Body of pancreas (tissue), 4 donors: Measurements from ENCODE around the gene CCDC27. TPM values are rescaled to one million over a fixed set of nuclear protein-coding genes. Genes with fewer than 3 reads are reported as not detected.
"Not testable (repeated sequence)": the region's sequence is repeated elsewhere in the genome, so short reads cannot be mapped to it uniquely, and the experiment has no call there.

Experiments
- ATAC-seq: fragments of 150-250 bp; one replicate; pipeline ENCODE4 v1.9.1; 2016
- DNase-seq, 4 donors: peaks; one replicate each; pipeline ENCODE4 v3.0.0-alpha.2; 2019
- H3K27ac ChIP-seq, 4 donors: fragments of 200-600 bp; sonication (generic); 1 replicate in 3 of 4; 2 replicates in 1 of 4; pipeline versions ENCODE4 v1.5.1 to v1.6.1; 2016 to 2019; ENCODE audit warnings: mild to moderate bottlenecking in 1 of 4, mixed read lengths in 1 of 4, moderate library complexity in 1 of 4
- H3K27me3 ChIP-seq, 2 donors: fragments of 200-600 bp; sonication (generic); one replicate each; pipeline ENCODE4 v1.6.0; 2016; ENCODE audit warnings: mild to moderate bottlenecking in 1 of 2
- H3K36me3 ChIP-seq, 2 donors: fragments of 200-600 bp; sonication (generic); replicated peaks in 1 of 2; 2 replicates each; pipeline ENCODE4 v1.5.1; 2016; ENCODE audit warnings: low read depth in 2 of 2; ENCODE audit not compliant: insufficient read depth in 1 of 2
- H3K4me1 ChIP-seq: fragments of 200-600 bp; sonication (generic); one replicate; pipeline ENCODE4 v1.6.0; 2016
- H3K4me3 ChIP-seq, 2 donors: fragments of 200-600 bp; sonication (generic); 1 replicate in 1 of 2; 2 replicates in 1 of 2; pipeline ENCODE4 v1.5.1; 2016 to 2019
- H3K9me3 ChIP-seq, 3 donors: fragments of 200-600 bp; sonication (generic); 1 replicate in 2 of 3; 2 replicates in 1 of 3; pipeline ENCODE4 v1.5.1; 2016
- POLR2A ChIP-seq, 3 donors: fragments of 450-650 bp; IDR thresholded peaks; one replicate each; pipeline ENCODE4 v1.6.1; 2016; ENCODE audit warnings: antibody characterized with exemption in 3 of 3, mild to moderate bottlenecking in 2 of 3
- WGBS, 2 donors: methylation state at CpG; one replicate each; pipeline ENCODE4 v1.1.5; 2017; 5-methylcytosine and 5-hydroxymethylcytosine counted together
- intact Hi-C: fragments of 100-400 bp; cut with DNase I; formaldehyde crosslinking; loops from one replicate; pipeline ENCODE4 v1.15.1; 2023
- total RNA-seq, 2 donors: library from RNA; depleted of rRNA; stranded (reverse); fragments of >200 nt; gene quantifications; one replicate each; pipeline ENCODE4 v1.1.0, GENCODE V29; 2016
- TF ChIP-seq, protein P1 (sequence below), 7 experiments: fragments of 450-650 bp in 4 of 7; fragments of 200-600 bp in 3 of 7; sonication (generic) in 3 of 7; IDR thresholded peaks; one replicate each; pipeline ENCODE4 v1.5.1; 2016 to 2019; ENCODE audit warnings: antibody characterized with exemption in 7 of 7

CCDC27 gene
- total RNA-seq, 2 donors from 2014 or later = not detected

DNA sequence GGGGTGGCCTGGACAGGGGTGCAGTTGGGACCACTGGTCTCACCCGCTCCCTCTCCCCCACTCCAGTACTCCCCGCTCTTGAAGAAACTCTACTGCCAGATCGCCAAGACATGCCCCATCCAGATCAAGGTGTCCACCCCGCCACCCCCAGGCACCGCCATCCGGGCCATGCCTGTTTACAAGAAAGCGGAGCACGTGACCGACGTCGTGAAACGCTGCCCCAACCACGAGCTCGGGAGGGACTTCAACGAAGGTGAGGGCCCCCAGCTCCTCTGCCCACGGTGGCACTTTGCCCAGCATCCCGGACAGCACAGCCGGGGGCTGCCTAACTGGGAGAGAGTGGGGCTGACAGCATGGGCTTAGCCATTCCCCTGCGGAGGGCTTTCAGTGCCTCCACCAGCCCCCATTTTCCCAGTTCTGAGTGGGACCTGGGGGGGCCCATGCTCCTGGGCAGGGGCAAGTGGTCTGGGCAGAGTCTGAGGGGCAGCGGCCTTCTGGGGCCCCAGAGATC lies 30.2 kb upstream of the CCDC27 start:
- H3K27me3 ChIP-seq = no peaks in the 10 kb centered on the region
- H3K4me3 ChIP-seq = no peak overlapping the region
- TF ChIP-seq POLR2A (IDR thresholded peaks at IDR 0.05) = no peak
- TF ChIP-seq, protein P1, sequence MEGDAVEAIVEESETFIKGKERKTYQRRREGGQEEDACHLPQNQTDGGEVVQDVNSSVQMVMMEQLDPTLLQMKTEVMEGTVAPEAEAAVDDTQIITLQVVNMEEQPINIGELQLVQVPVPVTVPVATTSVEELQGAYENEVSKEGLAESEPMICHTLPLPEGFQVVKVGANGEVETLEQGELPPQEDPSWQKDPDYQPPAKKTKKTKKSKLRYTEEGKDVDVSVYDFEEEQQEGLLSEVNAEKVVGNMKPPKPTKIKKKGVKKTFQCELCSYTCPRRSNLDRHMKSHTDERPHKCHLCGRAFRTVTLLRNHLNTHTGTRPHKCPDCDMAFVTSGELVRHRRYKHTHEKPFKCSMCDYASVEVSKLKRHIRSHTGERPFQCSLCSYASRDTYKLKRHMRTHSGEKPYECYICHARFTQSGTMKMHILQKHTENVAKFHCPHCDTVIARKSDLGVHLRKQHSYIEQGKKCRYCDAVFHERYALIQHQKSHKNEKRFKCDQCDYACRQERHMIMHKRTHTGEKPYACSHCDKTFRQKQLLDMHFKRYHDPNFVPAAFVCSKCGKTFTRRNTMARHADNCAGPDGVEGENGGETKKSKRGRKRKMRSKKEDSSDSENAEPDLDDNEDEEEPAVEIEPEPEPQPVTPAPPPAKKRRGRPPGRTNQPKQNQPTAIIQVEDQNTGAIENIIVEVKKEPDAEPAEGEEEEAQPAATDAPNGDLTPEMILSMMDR (IDR thresholded peaks at IDR 0.05) = no peak
- ATAC-seq (no peak), DNase-seq (no peak)
- no peaks in the 10 kb centered on the region for H3K4me1 ChIP-seq
- H3K36me3 ChIP-seq = no peaks in the 10 kb centered on the region
- intact Hi-C loops = no loop called here
- no peaks in the 10 kb centered on the region for H3K9me3 ChIP-seq
- WGBS, 2 donors = 69 to 72% methylated on average over 6 to 19 of the region's 20 CpGs
- H3K27ac ChIP-seq = no peak overlapping the region

- intact Hi-C loops = no loop called here
- 20% methylated on average over 2 of the region's 3 CpGs; no CpG with 5 or more reads in 1 of the 2 donors for WGBS, 2 donors
- ATAC-seq (no peak), DNase-seq (no peak)
- no peak overlapping the region for H3K4me3 ChIP-seq
- H3K27ac ChIP-seq = no peak overlapping the region
- no peaks in the 10 kb centered on the region for H3K9me3 ChIP-seq
- H3K4me1 ChIP-seq = no peaks in the 10 kb centered on the region
- TF ChIP-seq, protein P1 (IDR thresholded peaks at IDR 0.05) = no peak
- no peak for TF ChIP-seq POLR2A (IDR thresholded peaks at IDR 0.05)
- no peaks in the 10 kb centered on the region for H3K36me3 ChIP-seq
- no peaks in the 10 kb centered on the region for H3K27me3 ChIP-seq
Measured at GRCh38 chr1:3722846-3723245, 29.4 kb upstream of the CCDC27 start.

DNA sequence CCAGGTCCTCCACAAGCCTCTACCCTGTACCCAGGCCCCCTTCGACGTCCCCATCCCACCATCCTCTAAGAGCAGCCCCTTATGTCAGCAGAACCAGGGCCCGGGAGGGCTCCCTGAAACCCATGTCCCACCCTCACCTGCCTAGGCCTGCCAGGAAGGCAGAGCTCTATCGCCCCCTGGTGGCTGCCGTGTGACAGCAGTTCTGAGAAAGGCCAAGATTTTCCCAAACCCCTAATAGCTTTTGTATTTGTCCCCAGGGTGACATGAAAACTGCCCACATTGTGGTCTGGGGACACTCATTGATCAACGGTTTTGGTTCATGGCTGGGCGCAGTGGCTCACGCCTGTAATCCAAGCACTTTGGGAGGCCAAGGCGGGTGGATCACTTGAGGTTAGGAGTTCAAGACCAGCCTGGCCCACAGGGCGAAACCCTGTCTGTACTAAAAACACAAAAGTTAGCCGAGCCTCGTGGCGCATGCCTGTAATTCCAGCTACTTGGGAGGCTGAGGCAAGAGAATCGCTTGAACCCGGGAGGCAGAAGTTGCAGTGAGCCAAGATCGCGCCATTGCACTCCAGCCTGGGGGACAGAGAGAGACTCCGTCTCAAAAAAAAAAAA lies 27.7 kb upstream of the CCDC27 start:
- H3K4me1 ChIP-seq, H3K27me3 ChIP-seq, H3K9me3 ChIP-seq, H3K4me3 ChIP-seq, H3K36me3 ChIP-seq, H3K27ac ChIP-seq, intact Hi-C loops: not testable (repeated sequence)
- DNase-seq (peak; percentile 67 to 80 (median 72)), ATAC-seq (peak; percentile 65)
- 28 to 38% methylated on average over 11 to 18 of the region's 18 CpGs for WGBS, 2 donors
- TF ChIP-seq, protein P1 (IDR thresholded peaks at IDR 0.05) = peak; percentile 84 to 97 (median 86)

DNA sequence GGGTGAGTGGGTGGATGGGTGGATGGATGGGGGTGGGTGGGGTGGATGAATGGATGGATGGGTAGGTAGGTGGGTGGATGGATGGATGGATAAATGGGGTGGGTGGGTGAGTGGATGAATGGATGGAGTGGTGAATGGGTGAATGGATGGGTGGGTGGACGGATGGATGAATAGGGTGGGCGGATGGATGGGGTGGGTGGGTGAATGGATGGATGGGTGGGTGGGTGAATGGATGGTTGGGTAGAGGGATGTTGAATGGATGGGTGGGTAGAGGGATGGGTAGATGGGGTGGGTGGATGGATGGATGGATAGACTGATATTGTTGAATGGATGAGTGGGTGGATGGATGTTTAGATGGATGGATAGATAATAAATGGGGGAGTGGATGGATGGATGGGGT lies 26.9 kb upstream of the CCDC27 start:
- TF ChIP-seq, protein P1 (IDR thresholded peaks at IDR 0.05) = no peak
- no peak for TF ChIP-seq POLR2A (IDR thresholded peaks at IDR 0.05)
- Histone ChIP-seq H3K9me3 (no peaks in the 10 kb centered on the region), H3K4me3 (no peak overlapping the region), H3K36me3 (no peaks in the 10 kb centered on the region), H3K27ac (no peak overlapping the region), H3K27me3 (no peaks in the 10 kb centered on the region), H3K4me1 (no peaks in the 10 kb centered on the region)
- ATAC-seq = no peak
- intact Hi-C loops = no loop called here
- 65 to 78% methylated on average over 2 of the region's 2 CpGs for WGBS, 2 donors
- DNase-seq = no peak
